Measurements from ENCODE around the gene LARP4B.

GRCh38 chr10:761376-761775 lies 170.1 kb downstream of the LARP4B start:
- TF ChIP-seq CTCF (IDR thresholded peaks at IDR 0.05; ENCODE audit: low read depth, low read length): no peak
- no peak for TF ChIP-seq EZH2phosphoT487 (IDR thresholded peaks at IDR 0.05; ENCODE audit: low read depth)
